B cell (primary cell): Measurements from ENCODE around the gene CUL3. TPM values are rescaled to one million over a fixed set of nuclear protein-coding genes. Genes with fewer than 3 reads are reported as not detected.
"Not testable (repeated sequence)": the region's sequence is repeated elsewhere in the genome, so short reads cannot be mapped to it uniquely, and the experiment has no call there.

Source experiments
- ATAC-seq: fragments of 200-7000 bp; cut with Tn5 transposase; one replicate; pipeline ENCODE4 v1.10.0; 2021; ENCODE audit warnings: low read depth, mild to moderate bottlenecking, moderate number of reproducible peaks, moderate library complexity
- CTCF ChIA-PET: fragments of 350-600 bp; sonication (Branson Sonifier 250); formaldehyde crosslinking; loops from one replicate; lab custom pipeline; 2021; ENCODE audit warnings: antibody characterized with exemption, inconsistent platforms; lab: Charles Lee
- POLR2A ChIA-PET: fragments of 350-600 bp; sonication (Branson Sonifier 250); formaldehyde crosslinking; loops from one replicate; lab custom pipeline; 2021; ENCODE audit warnings: antibody characterized with exemption; lab: Charles Lee
- DNase-seq: peaks from one replicate; pipeline ENCODE4 v3.0.0; 2013
- H2AFZ ChIP-seq: 2 replicates; pipeline ENCODE4 v1.6.1; 2012; ENCODE audit warnings: mild to moderate bottlenecking, low read depth, low read length; ENCODE audit not compliant: insufficient read depth, poor library complexity, severe bottlenecking
- H3K27ac ChIP-seq, 2 donors: 1 replicate in 1 of 2; 2 replicates in 1 of 2; pipeline ENCODE4 v1.5.1; 2012 to 2013; ENCODE audit warnings: low read length in 2 of 2, mild to moderate bottlenecking in 2 of 2, moderate library complexity in 1 of 2
- H3K27me3 ChIP-seq, 4 experiments: fragments of 200-600 bp in 1 of 4; sonication (generic) in 1 of 4; replicated peaks in 1 of 4; 1 replicate in 2 of 4; 2 replicates in 2 of 4; pipeline versions ENCODE4 v1.6.1 to v1.7.0; 2013 to 2016; ENCODE audit warnings: low read length in 3 of 4, mild to moderate bottlenecking in 2 of 4, mixed read lengths in 1 of 4, moderate library complexity in 1 of 4; ENCODE audit not compliant: insufficient read depth in 4 of 4, control insufficient read depth in 3 of 4; ENCODE audit errors: control extremely low read depth in 1 of 4
- H3K36me3 ChIP-seq, 2 experiments: replicated peaks in 1 of 2; 1 replicate in 1 of 2; 2 replicates in 1 of 2; pipeline versions ENCODE4 v1.6.1 to v1.7.1; 2013; ENCODE audit warnings: low read length in 1 of 2; ENCODE audit not compliant: insufficient read depth in 2 of 2, control insufficient read depth in 1 of 2; ENCODE audit errors: control extremely low read depth in 1 of 2, extremely low read depth in 1 of 2
- H3K4me1 ChIP-seq, 2 donors: fragments of 200-600 bp in 1 of 2; sonication (generic) in 1 of 2; 1 replicate in 1 of 2; 2 replicates in 1 of 2; pipeline versions ENCODE4 v1.5.1 to v1.6.1; 2013 to 2017; ENCODE audit warnings: low read length in 2 of 2; ENCODE audit not compliant: control insufficient read depth in 2 of 2, insufficient read depth in 2 of 2
- H3K4me2 ChIP-seq: replicated peaks from 2 replicates; pipeline ENCODE3; 2012; ENCODE audit warnings: mild to moderate bottlenecking, low read depth, low read length; ENCODE audit not compliant: poor library complexity, severe bottlenecking
- H3K4me3 ChIP-seq, 5 experiments: fragments of 200-600 bp in 1 of 5; sonication (generic) in 1 of 5; 1 replicate in 3 of 5; 2 replicates in 2 of 5; pipeline versions ENCODE4 v1.5.1 to v1.7.0; 2011 to 2016; ENCODE audit warnings: low read length in 4 of 5, mild to moderate bottlenecking in 4 of 5, low read depth in 2 of 5, control low read depth in 1 of 5, moderate library complexity in 1 of 5; ENCODE audit not compliant: insufficient read depth in 1 of 5; ENCODE audit errors: control extremely low read depth in 1 of 5, extremely low read depth in 1 of 5
- H3K79me2 ChIP-seq: fragments of 200-600 bp; sonication (generic); one replicate; pipeline ENCODE4 v1.6.0; 2016; ENCODE audit warnings: low read length; ENCODE audit not compliant: control insufficient read depth, insufficient read depth
- H3K9ac ChIP-seq: fragments of 200-600 bp; sonication (generic); 2 replicates; pipeline ENCODE4 v1.6.1; 2017; ENCODE audit warnings: mild to moderate bottlenecking, low read length, moderate library complexity
- H3K9me3 ChIP-seq, 3 donors: one replicate each; pipeline versions ENCODE4 v1.6.1 to v1.7.1; 2013; ENCODE audit warnings: low read length in 2 of 3; ENCODE audit not compliant: control insufficient read depth in 2 of 3, insufficient read depth in 1 of 3; ENCODE audit errors: control extremely low read depth in 1 of 3
- H4K20me1 ChIP-seq: 2 replicates; pipeline ENCODE4 v1.6.0; 2012; ENCODE audit warnings: mild to moderate bottlenecking, low read length; ENCODE audit not compliant: insufficient read depth, control insufficient read depth, poor library complexity, severe bottlenecking
- H3K27ac Mint-ChIP-seq: one replicate; pipeline ENCODE4 v1.8.0; 2021; ENCODE audit warnings: mixed read lengths
- H3K27me3 Mint-ChIP-seq: one replicate; pipeline ENCODE4 v1.8.0; 2021; ENCODE audit warnings: mixed read lengths
- H3K4me1 Mint-ChIP-seq: one replicate; pipeline ENCODE4 v1.8.0; 2021; ENCODE audit warnings: mixed read lengths
- H3K4me3 Mint-ChIP-seq: one replicate; pipeline ENCODE4 v1.8.0; 2021; ENCODE audit warnings: mixed read lengths
- H3K9me3 Mint-ChIP-seq: one replicate; pipeline ENCODE4 v1.8.0; 2022; ENCODE audit warnings: mixed read lengths; ENCODE audit not compliant: insufficient read depth
- EZH2 ChIP-seq: IDR thresholded peaks from 2 replicates; pipeline ENCODE4 v1.6.1; 2012; ENCODE audit warnings: borderline replicate concordance, low read depth, mild to moderate bottlenecking, moderate library complexity, low read length; ENCODE audit not compliant: insufficient read depth, poor library complexity, severe bottlenecking
- WGBS: methylation state at CpG from one replicate; pipeline ENCODE4 v1.1.5; 2013; ENCODE audit warnings: missing lambda C conversion rate; ENCODE audit not compliant: insufficient coverage; 5-methylcytosine and 5-hydroxymethylcytosine counted together
- intact Hi-C: fragments of 100-400 bp; cut with micrococcal nuclease; formaldehyde crosslinking; loops from one replicate; pipeline ENCODE4 v1.10.0; 2022
- polyA plus RNA-seq: library from polyadenylated mRNA; depleted of rRNA; stranded (reverse); fragments of >200 nt; gene quantifications from 2 replicates; pipeline ENCODE4 v1.2.3, GENCODE V29; 2012
- total RNA-seq, 2 donors: library from RNA; stranded (reverse); fragments of 120-200 nt in 1 of 2; gene quantifications; 1 replicate in 1 of 2; 2 replicates in 1 of 2; pipeline versions ENCODE4 v1.2.3 to v1.2.4, GENCODE V29; 2013 to 2022
- TF ChIP-seq, protein P1 (sequence below): fragments of 200-600 bp; IDR thresholded peaks from one replicate; pipeline ENCODE4 v1.8.0; 2022; ENCODE audit warnings: antibody characterized with exemption, mild to moderate bottlenecking

The CUL3 gene
- total and polyA plus RNA-seq, 2 donors (not counting 1 experiment from before 2014, with no cell fraction given), result 31.1 to 138 TPM

GRCh38 chr2:224584111-224584784, 915 bp downstream of the CUL3 start:
- Histone ChIP-seq H3K36me3 (peaks cover 0 to 8% of the 10 kb centered on the region in 2 experiments), H4K20me1 (peaks cover 52% of the 10 kb centered on the region), H3K27ac (peak overlapping the region; percentile 26 to 77), H3K27me3 (no peaks in the 10 kb centered on the region), H3K4me2 (peak overlapping the region; percentile 80), H2AFZ (peak overlapping the region; percentile 30), H3K79me2 (peaks cover 52% of the 10 kb centered on the region), H3K4me1 (peaks cover 41 to 52% of the 10 kb centered on the region in 2 donors), H3K4me3 (peak overlapping the region; percentile 65 to 81 (median 71)), H3K9me3 (no peaks in the 10 kb centered on the region), H3K9ac (peak overlapping the region; percentile 72)
- ATAC-seq (no peak), DNase-seq (peak; percentile 53)
- peak overlapping the region; percentile 98 for H3K4me3 Mint-ChIP-seq
- WGBS, result under 1% methylated on average over 41 of the region's 50 CpGs
- no peak for TF ChIP-seq EZH2
- TF ChIP-seq, protein P1, sequence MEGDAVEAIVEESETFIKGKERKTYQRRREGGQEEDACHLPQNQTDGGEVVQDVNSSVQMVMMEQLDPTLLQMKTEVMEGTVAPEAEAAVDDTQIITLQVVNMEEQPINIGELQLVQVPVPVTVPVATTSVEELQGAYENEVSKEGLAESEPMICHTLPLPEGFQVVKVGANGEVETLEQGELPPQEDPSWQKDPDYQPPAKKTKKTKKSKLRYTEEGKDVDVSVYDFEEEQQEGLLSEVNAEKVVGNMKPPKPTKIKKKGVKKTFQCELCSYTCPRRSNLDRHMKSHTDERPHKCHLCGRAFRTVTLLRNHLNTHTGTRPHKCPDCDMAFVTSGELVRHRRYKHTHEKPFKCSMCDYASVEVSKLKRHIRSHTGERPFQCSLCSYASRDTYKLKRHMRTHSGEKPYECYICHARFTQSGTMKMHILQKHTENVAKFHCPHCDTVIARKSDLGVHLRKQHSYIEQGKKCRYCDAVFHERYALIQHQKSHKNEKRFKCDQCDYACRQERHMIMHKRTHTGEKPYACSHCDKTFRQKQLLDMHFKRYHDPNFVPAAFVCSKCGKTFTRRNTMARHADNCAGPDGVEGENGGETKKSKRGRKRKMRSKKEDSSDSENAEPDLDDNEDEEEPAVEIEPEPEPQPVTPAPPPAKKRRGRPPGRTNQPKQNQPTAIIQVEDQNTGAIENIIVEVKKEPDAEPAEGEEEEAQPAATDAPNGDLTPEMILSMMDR, result no peak
- no peaks in the 10 kb centered on the region for H3K9me3 Mint-ChIP-seq
- intact Hi-C loops, result loop anchor here (2.0 to 10.0 kb wide), 2 partner anchors 63 to 1929 kb away; partner anchors contain the start of gene FARSB
- ChIA-PET CTCF (interaction anchor here (0.9 to 1.8 kb wide), 2 partner anchors 62 to 344 kb away, joined by 3 to 13 read pairs; no protein-coding TSS in a partner anchor), POLR2A (interaction anchor here (0.6 to 2.8 kb wide), 4 partner anchors 9 to 73 kb away, joined by 3 to 29 read pairs (median 4); no protein-coding TSS in a partner anchor)
- H3K4me1 Mint-ChIP-seq, result peaks cover 57% of the 10 kb centered on the region
- peak overlapping the region; percentile 94 for H3K27ac Mint-ChIP-seq
- H3K27me3 Mint-ChIP-seq, result no peaks in the 10 kb centered on the region

- H3K4me3 Mint-ChIP-seq, result peak overlapping the region; percentile 98
- H3K9ac ChIP-seq, result peak overlapping the region; percentile 72
- peaks cover 41 to 64% of the 10 kb centered on the region in 2 donors for H3K4me1 ChIP-seq
- not testable (repeated sequence) for H3K27ac ChIP-seq, H3K36me3 ChIP-seq, H3K27ac Mint-ChIP-seq, H3K27me3 ChIP-seq, ATAC-seq, H3K9me3 ChIP-seq, H2AFZ ChIP-seq, H3K9me3 Mint-ChIP-seq, DNase-seq, H3K27me3 Mint-ChIP-seq
- H3K4me3 ChIP-seq, result peak overlapping the region in 4 of 5 experiments; percentile 17 to 73 (median 68)
- intact Hi-C loops, result loop anchor here (10.0 kb wide), 1 partner anchor 1928 kb away; the partner anchor contains the start of gene FARSB
- peak overlapping the region; percentile 80 for H3K4me2 ChIP-seq
- H3K4me1 Mint-ChIP-seq, result peaks cover 67% of the 10 kb centered on the region
- ChIA-PET CTCF (interaction anchor here (1.1 to 2.0 kb wide), 3 partner anchors 61 to 68 kb away, joined by 3 to 13 read pairs (median 4); no protein-coding TSS in a partner anchor), POLR2A (interaction anchor here (0.7 kb wide), 1 partner anchor 143 kb away, joined by 3 read pairs; no protein-coding TSS in a partner anchor)
- H3K79me2 ChIP-seq, result peaks cover 64% of the 10 kb centered on the region
- WGBS, result 94% methylated on average over 6 of the region's 14 CpGs
- peaks cover 62% of the 10 kb centered on the region for H4K20me1 ChIP-seq
Observed at GRCh38 chr2:224583033-224583432, 2.1 kb downstream of the CUL3 start.
